GM19397 (cell line): ENCODE measurements around the gene SNX7.

ENCODE experiments used
- ATAC-seq: cut with Tn5 transposase; IDR thresholded peaks from one replicate; pipeline ENCODE4 v1.9.1; 2021; ENCODE audit warnings: mild to moderate bottlenecking, moderate library complexity; ENCODE audit not compliant: unreplicated experiment

SNX7 gene

GRCh38 chr1:98763488-98764150, 102.1 kb downstream of the SNX7 start:
- no peak for ATAC-seq

GRCh38 chr1:98764485-98764884, 103.0 kb downstream of the SNX7 start:
- ATAC-seq: no peak

DNA sequence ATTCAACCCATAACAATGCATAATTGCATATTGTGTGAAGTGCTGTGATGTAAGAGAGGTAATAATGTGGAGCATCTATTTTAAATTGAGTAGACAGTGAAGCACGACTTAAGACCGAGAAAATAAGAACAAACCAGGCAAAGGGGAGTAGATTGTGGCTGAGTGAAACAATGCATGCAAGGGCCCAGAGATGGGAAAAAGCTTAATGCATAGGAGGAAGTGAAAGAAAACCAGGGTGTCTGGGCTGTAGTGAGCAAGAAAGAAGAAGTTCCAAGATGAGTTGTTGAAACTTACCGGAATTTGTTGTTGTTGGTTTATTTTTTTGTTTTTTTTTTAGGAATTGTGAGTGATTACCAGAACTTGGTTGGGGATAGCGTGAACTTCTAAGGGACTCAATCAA, 104.7 kb downstream of the SNX7 start:
- peak; percentile 59 for ATAC-seq

DNA sequence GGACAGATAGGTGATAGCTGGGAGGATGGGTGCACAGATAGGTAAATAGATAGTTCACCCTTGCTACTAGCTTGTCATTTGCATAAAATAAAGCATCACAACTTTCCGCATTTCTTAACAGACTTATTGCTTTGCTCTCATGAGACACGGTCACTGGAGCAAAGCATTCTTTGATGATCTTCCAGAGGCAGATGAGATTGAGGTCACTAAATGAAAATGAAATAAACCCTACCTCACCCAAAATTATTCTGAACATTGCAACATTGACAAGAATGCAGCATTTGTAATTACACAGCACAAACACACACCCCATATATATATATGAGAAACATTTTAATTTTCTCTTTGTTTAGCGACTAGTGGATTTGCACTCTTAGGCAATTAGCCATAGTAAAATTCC, 107.6 kb downstream of the SNX7 start:
- no peak for ATAC-seq

DNA sequence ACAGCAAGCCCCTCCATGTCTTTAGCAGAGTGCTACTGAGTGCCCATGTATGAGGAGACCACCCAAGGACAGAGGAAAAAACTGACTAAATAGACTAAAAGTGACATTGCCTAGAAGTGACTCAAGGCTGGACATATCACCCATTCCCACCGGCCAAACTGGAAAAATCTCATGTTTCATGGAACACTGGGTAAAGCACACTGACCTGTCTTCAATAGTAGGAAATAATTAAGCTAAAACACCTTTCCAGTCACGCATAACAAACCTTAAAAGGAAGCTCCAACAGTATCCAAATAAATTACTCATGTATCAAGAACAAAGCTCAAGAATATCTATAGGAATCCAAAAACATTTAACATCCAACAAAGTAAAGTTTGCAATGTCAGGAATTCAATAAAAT, 120.4 kb downstream of the SNX7 start:
- no peak for ATAC-seq

DNA sequence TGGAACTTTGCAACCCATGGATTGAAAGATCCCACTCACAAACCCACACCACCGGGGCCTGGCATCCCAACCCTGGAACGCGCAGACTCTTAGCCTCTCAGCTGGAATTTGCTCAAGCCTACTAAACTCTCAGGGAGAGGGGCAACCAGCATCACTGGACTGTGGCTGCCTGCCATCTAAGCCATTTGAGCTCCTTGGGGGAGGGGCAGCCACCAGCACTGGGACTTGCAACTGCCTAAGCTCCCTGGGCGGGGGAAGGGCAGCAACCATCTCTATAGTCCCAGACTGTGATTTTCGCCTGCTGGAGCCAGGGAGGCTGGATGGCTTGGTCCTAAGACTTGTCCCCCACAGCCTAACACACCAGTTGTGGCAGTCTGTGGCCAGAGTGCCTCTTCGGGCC, 122.3 kb downstream of the SNX7 start:
- ATAC-seq: no peak

DNA sequence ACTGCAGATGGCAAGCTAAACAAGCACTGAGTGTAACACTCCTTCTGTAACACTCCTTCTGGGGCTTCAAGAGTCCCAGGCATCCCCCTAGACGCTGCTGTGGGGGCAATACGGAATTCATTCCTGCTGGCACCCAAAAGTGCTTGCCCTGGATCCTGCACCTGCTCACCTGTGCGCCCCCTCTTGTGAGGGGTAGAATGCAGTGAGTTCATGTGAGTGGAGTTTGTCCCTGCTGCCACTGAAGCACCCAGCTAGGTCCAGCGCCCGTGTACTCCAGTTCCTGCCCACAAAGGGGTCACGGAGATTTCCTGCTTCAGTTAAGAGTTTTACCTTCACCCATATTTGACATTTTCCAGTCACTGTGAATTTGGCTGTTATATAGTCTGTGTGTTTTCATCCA, 130.0 kb downstream of the SNX7 start:
- no peak for ATAC-seq

GRCh38 chr1:98792123-98792522, 130.6 kb downstream of the SNX7 start:
- ATAC-seq: no peak

DNA sequence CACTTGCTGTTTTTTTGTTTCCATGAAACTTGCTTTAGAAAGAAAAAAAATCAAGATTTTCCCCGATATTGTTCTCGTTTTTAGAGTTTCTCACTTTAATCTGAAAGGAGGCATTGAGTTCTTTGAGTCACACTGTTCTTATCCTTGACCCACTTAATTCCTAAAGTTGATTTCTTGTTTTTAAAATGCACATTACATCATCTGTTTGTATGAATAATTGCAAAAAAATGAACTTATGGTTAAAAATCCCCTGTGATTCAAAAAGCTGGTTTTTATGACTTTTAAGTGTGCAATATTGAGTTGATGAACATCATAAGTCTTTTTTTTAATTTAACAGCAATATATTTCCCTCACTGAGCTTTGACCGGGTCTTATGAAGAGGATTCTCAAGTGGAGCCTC, 131.6 kb downstream of the SNX7 start:
- ATAC-seq: no peak

GRCh38 chr1:98794196-98794886, 132.8 kb downstream of the SNX7 start:
- ATAC-seq: peak; percentile 96

DNA sequence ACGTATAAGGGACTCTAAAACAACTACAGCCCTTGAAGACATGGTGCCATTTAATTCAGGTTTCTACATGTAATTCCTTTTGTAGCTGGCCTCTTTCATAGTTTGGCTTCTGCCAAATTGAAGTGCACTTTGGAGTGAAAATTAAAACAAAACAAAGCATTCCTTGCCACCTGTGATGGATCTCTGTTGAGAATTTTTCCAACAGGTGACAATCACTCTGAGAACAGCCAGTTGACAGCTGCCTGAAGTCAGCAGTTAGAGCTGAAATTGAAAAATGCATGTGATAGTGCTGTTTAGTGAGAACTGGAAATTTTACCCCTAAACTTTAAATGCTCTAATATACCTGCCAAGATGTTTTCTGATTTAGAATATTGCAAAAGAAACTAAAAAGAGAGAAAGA, 134.5 kb downstream of the SNX7 start:
- no peak for ATAC-seq

DNA sequence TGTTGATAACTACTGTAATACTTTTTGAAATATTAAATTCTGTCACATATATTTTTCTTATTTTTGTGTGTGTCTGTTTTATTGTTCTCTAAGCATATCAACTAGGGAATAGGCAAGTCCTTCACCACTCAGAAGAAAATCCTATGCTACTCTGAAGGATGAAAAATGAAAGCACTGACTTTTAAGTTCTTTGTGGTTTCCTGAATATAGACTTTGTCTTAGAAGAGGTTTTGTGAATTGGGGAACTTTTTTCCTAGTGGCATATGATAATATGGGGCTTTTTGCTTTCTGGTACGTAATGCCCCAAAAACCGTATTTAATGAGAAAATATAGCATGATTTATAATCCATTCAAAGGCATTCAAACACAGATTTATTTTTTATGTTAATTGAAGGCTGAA, 136.0 kb downstream of the SNX7 start:
- no peak for ATAC-seq
